Peyer's patch (tissue), 4 donors: ENCODE measurements around the gene SUGCT.
"Not testable (repeated sequence)": the region's sequence is repeated elsewhere in the genome, so short reads cannot be mapped to it uniquely, and the experiment has no call there.

Experiments
- CTCF ChIP-seq, 6 experiments: fragments of 450-650 bp in 4 of 6; fragments of 200-600 bp in 2 of 6; sonication (generic) in 1 of 6; IDR thresholded peaks; one replicate each; pipeline ENCODE4 v1.5.1; 2017 to 2019; ENCODE audit warnings: antibody characterized with exemption in 6 of 6, mild to moderate bottlenecking in 3 of 6, moderate library complexity in 1 of 6
- POLR2A ChIP-seq, 2 donors: fragments of 450-650 bp; IDR thresholded peaks; one replicate each; pipeline ENCODE4 v1.5.1; 2017; ENCODE audit warnings: antibody characterized with exemption in 2 of 2, mild to moderate bottlenecking in 2 of 2, moderate library complexity in 2 of 2

DNA sequence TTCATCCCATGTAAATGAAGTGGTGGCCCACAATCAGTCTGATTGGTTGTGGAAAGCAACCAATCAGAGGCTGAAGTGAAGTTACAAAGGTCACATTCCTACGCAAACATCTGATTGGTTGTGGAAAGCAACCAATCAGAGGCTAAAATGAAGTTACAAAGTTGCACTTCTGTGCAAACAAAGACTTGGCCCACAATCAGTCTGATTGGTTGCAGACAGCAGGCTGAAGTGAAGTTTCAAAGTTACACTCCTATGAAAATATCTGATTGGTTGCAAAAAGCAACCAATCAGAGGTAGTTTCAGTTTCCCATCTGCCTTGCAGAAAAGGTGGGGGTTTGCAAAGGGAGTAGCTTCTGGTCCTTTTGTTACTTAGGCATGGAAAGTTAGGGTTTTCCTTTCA lies 492.6 kb downstream of the SUGCT start:
- TF ChIP-seq CTCF, POLR2A (IDR thresholded peaks at IDR 0.05): not testable (repeated sequence)
